Psoas muscle (tissue), 8 donors: Measurements from ENCODE around the gene SCO2. TPM values are rescaled to one million over a fixed set of nuclear protein-coding genes. Genes with fewer than 3 reads are reported as not detected.
"Not testable (repeated sequence)": the region's sequence is repeated elsewhere in the genome, so short reads cannot be mapped to it uniquely, and the experiment has no call there.

Experiments
- ATAC-seq, 4 donors: fragments of 200-7000 bp; cut with Tn5 transposase; one replicate each; pipeline ENCODE4 v1.9.1; 2020; ENCODE audit warnings: moderate library complexity in 3 of 4, mild to moderate bottlenecking in 2 of 4
- DNase-seq, 2 donors: peaks; one replicate each; pipeline ENCODE4 v3.0.0-alpha.2; 2020
- H3K27ac ChIP-seq: fragments of 200-600 bp; one replicate; pipeline ENCODE4 v1.8.0; 2022
- H3K27me3 ChIP-seq, 3 donors: fragments of 200-600 bp in 1 of 3; one replicate each; pipeline versions ENCODE4 v1.6.1 to v1.8.0; 2013 to 2022; ENCODE audit warnings: low read length in 2 of 3, mild to moderate bottlenecking in 2 of 3, moderate library complexity in 1 of 3; ENCODE audit not compliant: insufficient read depth in 3 of 3
- H3K36me3 ChIP-seq, 2 donors: fragments of 200-600 bp in 1 of 2; one replicate each; pipeline versions ENCODE4 v1.6.1 to v1.8.0; 2013 to 2022; ENCODE audit warnings: low read depth in 1 of 2, mild to moderate bottlenecking in 1 of 2, moderate library complexity in 1 of 2; ENCODE audit not compliant: insufficient read depth in 1 of 2
- H3K4me1 ChIP-seq: fragments of 200-600 bp; one replicate; pipeline ENCODE4 v1.8.0; 2022
- H3K4me3 ChIP-seq: fragments of 200-600 bp; one replicate; pipeline ENCODE4 v1.8.0; 2022; ENCODE audit warnings: mild to moderate bottlenecking
- H3K9me3 ChIP-seq: fragments of 200-600 bp; one replicate; pipeline ENCODE4 v1.8.0; 2022
- CTCF ChIP-seq: fragments of 200-600 bp; IDR thresholded peaks from one replicate; pipeline ENCODE4 v1.8.0; 2022; ENCODE audit warnings: antibody characterized with exemption
- WGBS, 3 donors: extraction: QIAGEN DNeasy Blood & Tissue Kit; methylation state at CpG; one replicate each; pipeline versions ENCODE4 v1.1.6 to v1.1.7; 2013; 5-methylcytosine and 5-hydroxymethylcytosine counted together
- intact Hi-C, 2 donors: fragments of 100-400 bp; cut with DNase I; formaldehyde crosslinking; loops; one replicate each; pipeline versions ENCODE4 v1.11.0 to v1.14.2; 2022
- polyA plus RNA-seq, 3 donors: library from polyadenylated mRNA; stranded (reverse); fragments of 200-250 nt; gene quantifications; one replicate each; pipeline ENCODE4 v1.2.3, GENCODE V29; 2013
- total RNA-seq, 4 donors: library from RNA; stranded (reverse); fragmentation: NEBNext Ultra II Directional in 2 of 4; extraction: Animal tissue kit (Norgen Biotek cat#: 25700) in 2 of 4; gene quantifications; one replicate each; pipeline versions ENCODE4 v1.2.1 to v1.2.4, GENCODE V29; 2021 to 2023
- donor health status: healthy with polysubstance abuse.
- donor health status: DM: no; HTN: no; CAD: no; lungs with moderate emphysema.
- donor health status: Bipolar disorder and iron deficiency.
- donor health status: healthy.
- donor health status: DM: yes; HTN: yes; CAD: no.
- donor health status: DM: no; HTN: no; CAD: no.
- donor health status: DM: no; HTN: no; CAD: no.
- donor health status: DM: yes; HTN: yes; CAD: no.

The SCO2 gene
- total and polyA plus RNA-seq, 7 donors, result 0.97 to 1.00 (median 0.99) TPM; not detected in 4

GRCh38 chr22:50537765-50538164 lies 12.4 kb upstream of the SCO2 start:
- peak overlapping the region; percentile 80 for H3K27ac ChIP-seq
- H3K9me3 ChIP-seq, result no peaks in the 10 kb centered on the region
- peaks cover 0 to 37% (median 6%) of the 10 kb centered on the region in 3 donors for H3K27me3 ChIP-seq
- 78 to 88% (median 86%) methylated on average over 13 of the region's 13 CpGs for WGBS, 3 donors
- no peak for ATAC-seq
- H3K36me3 ChIP-seq, result no peaks in the 10 kb centered on the region
- peaks cover 5% of the 10 kb centered on the region for H3K4me1 ChIP-seq
- H3K4me3 ChIP-seq, result no peak overlapping the region
- intact Hi-C loops, result no loop called here
- TF ChIP-seq CTCF, result no peak
- no peak for DNase-seq

- peaks cover 0 to 53% (median 9%) of the 10 kb centered on the region in 3 donors for H3K27me3 ChIP-seq
- DNase-seq, result no peak
- intact Hi-C loops, result no loop called here
These were observed 10.8 kb upstream of the SCO2 start for GRCh38 chr22:50536226-50536625.

GRCh38 chr22:50535113-50535512 lies 9.7 kb upstream of the SCO2 start:
- Histone ChIP-seq H3K36me3 (no peaks in the 10 kb centered on the region), H3K27me3 (peaks cover 0 to 60% (median 19%) of the 10 kb centered on the region in 3 donors), H3K4me1 (peaks cover 21% of the 10 kb centered on the region), H3K4me3 (no peak overlapping the region), H3K27ac (no peak overlapping the region), H3K9me3 (no peaks in the 10 kb centered on the region)
- TF ChIP-seq CTCF, result no peak
- 81 to 89% (median 87%) methylated on average over 7 of the region's 8 CpGs for WGBS, 3 donors
- intact Hi-C loops, result no loop called here
- no peak for DNase-seq
- ATAC-seq, result no peak

More at GRCh38 chr22:50536226-50536625, 10.8 kb upstream of the SCO2 start:
- no peak overlapping the region for H3K4me3 ChIP-seq
- H3K36me3 ChIP-seq, result no peaks in the 10 kb centered on the region
- no peaks in the 10 kb centered on the region for H3K9me3 ChIP-seq
- TF ChIP-seq CTCF, result no peak
- WGBS, 3 donors, result 46 to 60% (median 51%) methylated on average over 3 of the region's 3 CpGs
- ATAC-seq, result no peak
- H3K27ac ChIP-seq, result no peak overlapping the region
- H3K4me1 ChIP-seq, result peaks cover 14% of the 10 kb centered on the region

- not testable (repeated sequence) for H3K9me3 ChIP-seq, ATAC-seq, H3K27ac ChIP-seq, H3K4me3 ChIP-seq, H3K36me3 ChIP-seq
- WGBS, 3 donors, result 48 to 59% (median 51%) methylated on average over 21 of the region's 21 CpGs
- DNase-seq, result peak in 1 of 2 donors; percentile 60
- intact Hi-C loops, result loop anchor here in 1 of 2 donors (5.0 kb wide), 1 partner anchor 88 kb away; no protein-coding TSS in a partner anchor
- Histone ChIP-seq H3K4me1 (peaks cover 18% of the 10 kb centered on the region), H3K27me3 (peaks cover 0 to 70% (median 25%) of the 10 kb centered on the region in 3 donors)
These were observed 8.7 kb upstream of the SCO2 start for GRCh38 chr22:50533856-50534711.
